Measurements from ENCODE around the gene ZNF670. TPM values are rescaled to one million over a fixed set of nuclear protein-coding genes. Genes with fewer than 3 reads are reported as not detected.

Gene ZNF670
- total RNA-seq, 3 donors from 2014 or later: 2.1 to 8.0 (median 4.9) TPM

GRCh38 chr1:247070645-247071044 is 8.0 kb downstream of the ZNF670 start:
- no peak overlapping the region for H3K27ac ChIP-seq
- no peak for TF ChIP-seq POLR2AphosphoS5 (IDR thresholded peaks at IDR 0.05)
- no peak for TF ChIP-seq POLR2A (IDR thresholded peaks at IDR 0.05)
- TF ChIP-seq CTCF (IDR thresholded peaks at IDR 0.05): no peak
- no peaks in the 10 kb centered on the region for H3K27me3 ChIP-seq
- no peak overlapping the region for H3K4me3 ChIP-seq
- H3K4me1 ChIP-seq: no peaks in the 10 kb centered on the region
- H3K9me3 ChIP-seq: peaks cover 5 to 6% of the 10 kb centered on the region in 2 donors
- H3K36me3 ChIP-seq: no peaks in the 10 kb centered on the region
- intact Hi-C loops (cut with DNase I; ENCODE audit: low total_unique reads): no loop called here
- DNase-seq (ENCODE audit: low spot score in 2 of 2): no peak

DNA sequence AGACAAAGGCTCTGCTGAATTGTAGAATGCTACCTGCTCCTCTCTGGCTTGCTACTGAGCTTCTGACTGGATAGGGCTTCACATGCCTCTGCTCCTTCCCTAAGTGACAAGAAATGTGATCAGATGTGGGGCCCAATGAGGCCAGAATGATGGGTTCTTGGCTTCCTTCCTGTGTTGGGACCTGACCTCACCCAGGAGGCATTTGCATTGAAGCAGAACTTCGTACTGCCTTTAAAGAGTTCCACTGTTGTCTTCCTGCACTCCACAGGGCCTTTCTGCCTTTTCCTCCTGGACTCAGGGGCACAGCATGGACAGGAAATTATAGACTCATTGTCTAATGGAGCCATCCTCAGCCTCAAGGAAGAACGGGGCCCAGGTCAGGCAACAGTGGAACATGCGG is 14.3 kb downstream of the ZNF670 start:
- Histone ChIP-seq H3K4me1 (no peaks in the 10 kb centered on the region), H3K36me3 (no peaks in the 10 kb centered on the region), H3K27me3 (no peaks in the 10 kb centered on the region), H3K27ac (no peak overlapping the region), H3K4me3 (no peak overlapping the region), H3K9me3 (peaks cover 5 to 10% of the 10 kb centered on the region in 2 donors)
- TF ChIP-seq CTCF (IDR thresholded peaks at IDR 0.05) (no peak), POLR2A (IDR thresholded peaks at IDR 0.05) (no peak), POLR2AphosphoS5 (IDR thresholded peaks at IDR 0.05) (no peak)
- intact Hi-C loops (cut with DNase I; ENCODE audit: low total_unique reads): no loop called here
- no peak for DNase-seq (ENCODE audit: low spot score in 2 of 2)

DNA sequence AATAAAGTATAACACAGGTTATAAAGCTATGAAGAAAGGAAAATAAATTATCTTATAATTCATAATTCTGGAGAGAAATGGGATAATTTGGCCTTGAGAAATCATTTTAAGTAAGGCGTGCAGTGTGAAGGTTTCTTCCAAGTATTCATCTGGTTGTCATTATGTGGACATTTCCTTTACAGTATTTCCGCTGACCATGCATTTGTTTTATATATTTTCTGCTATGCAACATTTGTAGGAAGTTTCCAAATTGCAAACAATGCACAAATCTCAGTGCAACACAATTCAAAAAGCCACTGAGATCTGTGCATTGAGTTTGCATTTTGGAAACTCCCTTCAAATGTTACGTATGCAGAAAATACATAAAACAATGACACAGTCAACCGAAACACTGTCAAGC is 17.8 kb downstream of the ZNF670 start:
- Histone ChIP-seq H3K4me1 (no peaks in the 10 kb centered on the region), H3K27me3 (no peaks in the 10 kb centered on the region), H3K9me3 (peaks cover 0 to 28% of the 10 kb centered on the region in 2 donors), H3K27ac (no peak overlapping the region), H3K36me3 (no peaks in the 10 kb centered on the region), H3K4me3 (no peak overlapping the region)
- DNase-seq (ENCODE audit: low spot score in 2 of 2): no peak
- no peak for TF ChIP-seq POLR2A (IDR thresholded peaks at IDR 0.05)
- no peak for TF ChIP-seq POLR2AphosphoS5 (IDR thresholded peaks at IDR 0.05)
- no peak for TF ChIP-seq CTCF (IDR thresholded peaks at IDR 0.05)
- intact Hi-C loops (cut with DNase I; ENCODE audit: low total_unique reads): no loop called here

DNA sequence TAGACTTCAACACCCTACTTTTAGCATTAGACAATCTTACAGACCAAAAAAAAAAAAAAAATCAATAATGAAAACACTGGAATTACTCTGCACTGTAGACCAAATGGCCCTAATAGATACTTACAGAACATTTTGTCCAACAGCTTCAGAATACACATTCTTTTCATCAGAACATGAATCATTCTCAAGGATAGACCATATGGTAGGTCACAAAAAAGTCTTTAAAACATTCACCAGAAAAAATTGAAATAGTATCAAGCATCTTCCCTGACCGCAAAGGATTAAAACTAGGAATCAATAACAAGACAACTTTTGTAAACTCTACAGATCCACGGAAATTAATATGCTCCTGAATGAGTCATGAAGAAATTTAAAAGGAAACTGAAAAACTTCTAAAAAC is 22.5 kb downstream of the ZNF670 start:
- H3K9me3 ChIP-seq: peaks cover 25 to 57% of the 10 kb centered on the region in 2 donors
- no peak overlapping the region for H3K27ac ChIP-seq
- TF ChIP-seq POLR2AphosphoS5 (IDR thresholded peaks at IDR 0.05): no peak
- no peak for TF ChIP-seq POLR2A (IDR thresholded peaks at IDR 0.05)
- no peak for TF ChIP-seq CTCF (IDR thresholded peaks at IDR 0.05)
- H3K27me3 ChIP-seq: no peaks in the 10 kb centered on the region
- H3K4me3 ChIP-seq: no peak overlapping the region
- intact Hi-C loops (cut with DNase I; ENCODE audit: low total_unique reads): no loop called here
- no peaks in the 10 kb centered on the region for H3K4me1 ChIP-seq
- DNase-seq (ENCODE audit: low spot score in 2 of 2): no peak
- H3K36me3 ChIP-seq: no peaks in the 10 kb centered on the region

DNA sequence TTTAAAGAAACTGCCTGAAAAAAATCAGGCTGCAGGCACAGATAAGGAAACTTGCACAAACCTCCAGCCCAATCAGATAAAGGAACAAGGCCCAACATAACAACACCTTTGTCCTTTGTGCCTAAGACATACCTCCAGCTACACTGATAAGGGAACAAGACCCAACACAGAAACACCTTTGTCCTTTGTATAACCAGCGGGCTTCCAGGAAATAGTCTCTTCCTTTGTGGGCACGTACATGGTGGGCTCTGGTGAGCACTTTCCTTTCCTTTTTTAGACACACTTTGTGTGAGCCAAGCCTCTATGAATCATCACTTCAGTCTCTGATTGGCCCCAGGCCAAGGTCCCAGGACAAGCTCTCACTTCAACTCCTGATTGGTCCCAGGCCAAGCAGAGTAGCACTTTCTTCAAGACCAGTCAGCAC is 23.6 kb downstream of the ZNF670 start:
- Histone ChIP-seq H3K4me3 (no peak overlapping the region), H3K27me3 (no peaks in the 10 kb centered on the region), H3K4me1 (no peaks in the 10 kb centered on the region), H3K9me3 (peaks cover 33 to 64% of the 10 kb centered on the region in 2 donors), H3K36me3 (no peaks in the 10 kb centered on the region), H3K27ac (no peak overlapping the region)
- no peak for TF ChIP-seq POLR2A (IDR thresholded peaks at IDR 0.05)
- TF ChIP-seq CTCF (IDR thresholded peaks at IDR 0.05): no peak
- no peak for TF ChIP-seq POLR2AphosphoS5 (IDR thresholded peaks at IDR 0.05)
- DNase-seq (ENCODE audit: low spot score in 2 of 2): no peak
- intact Hi-C loops (cut with DNase I; ENCODE audit: low total_unique reads): no loop called here

Data from breast epithelium (tissue), 4 donors.